Adipocyte (in vitro differentiated cells): ENCODE results near the gene FOXN1.
A peak's percentile ranks its signal among the peaks of the same experiment; 100 is the strongest.

Experiments
- DNase-seq: peaks from one replicate; pipeline ENCODE4 v3.0.0-alpha.2; 2015; ENCODE audit warnings: low read depth
- H3K27me3 ChIP-seq: replicated peaks from 2 replicates; pipeline ENCODE4 v1.7.0; 2013; ENCODE audit warnings: mild to moderate bottlenecking, low read length, moderate library complexity; ENCODE audit not compliant: control insufficient read depth, insufficient read depth
- H3K36me3 ChIP-seq: 2 replicates; pipeline ENCODE4 v1.7.0; 2013; ENCODE audit warnings: low read length, mild to moderate bottlenecking, moderate library complexity; ENCODE audit not compliant: control insufficient read depth, insufficient read depth, severe bottlenecking
- H3K4me1 ChIP-seq: 2 replicates; pipeline ENCODE4 v1.7.0; 2013; ENCODE audit warnings: mild to moderate bottlenecking, low read length, moderate library complexity; ENCODE audit not compliant: control insufficient read depth, insufficient read depth
- H3K4me3 ChIP-seq: 2 replicates; pipeline ENCODE4 v1.7.0; 2013; ENCODE audit warnings: mild to moderate bottlenecking, low read length, moderate library complexity
- H3K9ac ChIP-seq: 2 replicates; pipeline ENCODE4 v1.7.0; 2013; ENCODE audit warnings: mild to moderate bottlenecking, low read length, moderate library complexity
- H3K9me3 ChIP-seq: 2 replicates; pipeline ENCODE4 v1.7.0; 2013; ENCODE audit warnings: mild to moderate bottlenecking, low read length, moderate library complexity; ENCODE audit not compliant: control insufficient read depth

The FOXN1 gene

GRCh38 chr17:28545141-28545503, 39.0 kb downstream of the FOXN1 start:
- Histone ChIP-seq H3K27me3 (no peaks in the 10 kb centered on the region), H3K4me1 (no peaks in the 10 kb centered on the region), H3K4me3 (no peak overlapping the region), H3K9ac (no peak overlapping the region), H3K36me3 (peaks cover 3% of the 10 kb centered on the region), H3K9me3 (no peaks in the 10 kb centered on the region)
- DNase-seq = no peak

- Histone ChIP-seq H3K4me3 (no peak overlapping the region), H3K9ac (no peak overlapping the region), H3K4me1 (no peaks in the 10 kb centered on the region), H3K27me3 (no peaks in the 10 kb centered on the region), H3K36me3 (peaks cover 3% of the 10 kb centered on the region), H3K9me3 (no peaks in the 10 kb centered on the region)
- no peak for DNase-seq
These were observed 39.8 kb downstream of the FOXN1 start for GRCh38 chr17:28545787-28546415.

DNA sequence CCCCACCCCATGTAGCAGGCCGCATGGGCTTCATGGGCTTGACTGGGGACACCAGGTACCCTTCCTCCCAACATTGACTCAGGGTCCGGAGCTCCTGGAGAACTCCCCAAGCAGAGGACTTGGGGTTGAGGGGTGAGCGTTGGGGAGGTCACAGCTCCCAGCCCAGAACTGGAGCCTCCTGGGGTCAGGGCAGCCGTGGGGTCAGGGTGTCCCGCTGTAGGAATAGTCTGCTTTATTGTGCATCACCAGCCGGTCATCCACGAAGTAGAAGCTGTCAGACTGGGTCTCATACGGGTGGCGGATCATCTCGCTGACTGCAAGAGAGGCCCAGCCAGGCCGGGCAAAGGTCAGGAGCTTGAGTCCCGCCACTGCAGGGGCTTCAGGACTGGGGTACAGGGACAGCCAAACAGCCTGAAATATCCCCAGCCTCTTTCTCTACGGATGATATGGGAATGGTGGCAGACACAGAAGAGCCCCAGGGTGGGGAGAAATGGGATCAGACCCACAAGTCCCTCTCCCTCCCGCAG, 41.0 kb downstream of the FOXN1 start:
- no peaks in the 10 kb centered on the region for H3K27me3 ChIP-seq
- DNase-seq = no peak

GRCh38 chr17:28547623-28548416, 41.7 kb downstream of the FOXN1 start:
- Histone ChIP-seq H3K36me3 (peaks cover 3% of the 10 kb centered on the region), H3K27me3 (no peaks in the 10 kb centered on the region), H3K9me3 (no peaks in the 10 kb centered on the region), H3K4me1 (peaks cover 10% of the 10 kb centered on the region), H3K9ac (no peak overlapping the region), H3K4me3 (no peak overlapping the region)
- DNase-seq = peak; percentile 78

More for the DNA sequence above, 41.0 kb downstream of the FOXN1 start:
- Histone ChIP-seq H3K4me1 (peaks cover 8% of the 10 kb centered on the region), H3K9me3 (no peaks in the 10 kb centered on the region), H3K4me3 (no peak overlapping the region), H3K9ac (no peak overlapping the region), H3K36me3 (peaks cover 3% of the 10 kb centered on the region)

GRCh38 chr17:28548417-28549130, 42.4 kb downstream of the FOXN1 start:
- peaks cover 11% of the 10 kb centered on the region for H3K4me1 ChIP-seq
- H3K9me3 ChIP-seq = no peaks in the 10 kb centered on the region
- H3K27me3 ChIP-seq = no peaks in the 10 kb centered on the region
- no peak overlapping the region for H3K9ac ChIP-seq
- no peak overlapping the region for H3K4me3 ChIP-seq
- DNase-seq = no peak
- peaks cover 9% of the 10 kb centered on the region for H3K36me3 ChIP-seq

DNA sequence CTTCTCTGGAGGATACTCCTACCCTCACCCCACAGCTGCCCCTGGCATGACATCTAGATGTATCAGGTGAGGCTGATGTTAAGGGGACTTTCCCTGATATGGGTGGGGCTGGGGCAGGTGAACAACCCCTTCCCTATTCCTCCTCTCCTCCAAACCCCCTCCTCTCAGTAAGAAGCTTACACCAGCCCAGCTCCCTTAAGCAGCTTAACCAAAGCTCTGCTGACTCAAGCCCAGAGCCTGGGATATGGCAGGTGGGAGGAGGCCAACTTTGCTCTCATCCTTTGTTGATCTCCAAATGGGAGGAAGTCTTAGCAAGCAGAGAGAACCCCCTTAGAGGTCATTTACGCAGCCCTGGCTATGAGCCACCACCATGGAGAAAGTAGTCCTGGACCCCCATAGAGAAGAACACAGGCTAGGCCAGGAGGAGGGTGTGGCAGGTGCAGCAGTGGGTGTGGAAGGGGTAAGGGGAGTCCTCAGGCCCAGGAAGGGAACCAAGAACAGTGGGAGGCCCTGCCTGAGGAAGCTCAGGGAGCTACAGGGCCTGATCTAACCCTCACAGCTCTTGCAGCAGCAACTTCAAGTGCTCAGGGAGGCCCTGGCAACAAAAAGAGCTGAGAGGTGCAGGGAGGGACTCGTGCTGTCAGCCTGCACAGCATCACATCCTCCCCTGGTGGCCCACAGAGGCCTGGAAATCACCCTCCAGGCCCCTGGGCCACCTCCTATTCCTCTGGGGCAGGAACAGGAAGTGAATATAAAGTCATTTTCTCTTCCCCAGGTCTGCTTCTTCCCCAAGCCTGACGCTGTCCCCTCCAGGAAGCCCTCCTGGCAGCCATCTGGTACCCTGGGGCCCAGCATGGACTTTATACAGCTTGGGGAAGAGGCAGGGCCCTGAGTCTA, 43.3 kb downstream of the FOXN1 start:
- no peak for DNase-seq

DNA sequence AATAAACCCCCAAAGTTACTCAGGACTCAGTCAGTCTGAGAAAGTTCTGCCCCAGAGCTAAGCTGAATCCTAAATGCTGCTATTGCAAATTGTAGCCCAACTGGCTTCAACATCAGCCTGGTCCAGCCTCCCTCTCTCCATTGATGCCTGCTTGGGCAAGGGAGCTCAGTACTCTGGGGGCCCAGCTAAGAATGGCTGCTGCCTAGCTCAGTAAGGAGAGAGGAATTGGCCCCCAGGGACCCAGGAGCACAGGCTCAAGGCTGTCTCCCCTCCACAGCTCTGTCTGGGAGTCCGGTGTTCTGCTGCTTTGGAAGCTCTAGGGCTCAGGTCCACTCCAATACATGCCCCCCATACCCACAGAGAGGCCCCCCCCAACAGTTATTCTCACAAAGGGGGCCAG, 44.7 kb downstream of the FOXN1 start:
- Histone ChIP-seq H3K27me3 (no peaks in the 10 kb centered on the region), H3K9ac (no peak overlapping the region), H3K36me3 (peaks cover 30% of the 10 kb centered on the region), H3K9me3 (no peaks in the 10 kb centered on the region), H3K4me1 (peaks cover 11% of the 10 kb centered on the region), H3K4me3 (no peak overlapping the region)
- no peak for DNase-seq

More for the DNA sequence above, 43.3 kb downstream of the FOXN1 start:
- Histone ChIP-seq H3K27me3 (no peaks in the 10 kb centered on the region), H3K4me1 (peaks cover 11% of the 10 kb centered on the region), H3K9ac (no peak overlapping the region), H3K4me3 (no peak overlapping the region), H3K36me3 (peaks cover 18% of the 10 kb centered on the region), H3K9me3 (no peaks in the 10 kb centered on the region)

DNA sequence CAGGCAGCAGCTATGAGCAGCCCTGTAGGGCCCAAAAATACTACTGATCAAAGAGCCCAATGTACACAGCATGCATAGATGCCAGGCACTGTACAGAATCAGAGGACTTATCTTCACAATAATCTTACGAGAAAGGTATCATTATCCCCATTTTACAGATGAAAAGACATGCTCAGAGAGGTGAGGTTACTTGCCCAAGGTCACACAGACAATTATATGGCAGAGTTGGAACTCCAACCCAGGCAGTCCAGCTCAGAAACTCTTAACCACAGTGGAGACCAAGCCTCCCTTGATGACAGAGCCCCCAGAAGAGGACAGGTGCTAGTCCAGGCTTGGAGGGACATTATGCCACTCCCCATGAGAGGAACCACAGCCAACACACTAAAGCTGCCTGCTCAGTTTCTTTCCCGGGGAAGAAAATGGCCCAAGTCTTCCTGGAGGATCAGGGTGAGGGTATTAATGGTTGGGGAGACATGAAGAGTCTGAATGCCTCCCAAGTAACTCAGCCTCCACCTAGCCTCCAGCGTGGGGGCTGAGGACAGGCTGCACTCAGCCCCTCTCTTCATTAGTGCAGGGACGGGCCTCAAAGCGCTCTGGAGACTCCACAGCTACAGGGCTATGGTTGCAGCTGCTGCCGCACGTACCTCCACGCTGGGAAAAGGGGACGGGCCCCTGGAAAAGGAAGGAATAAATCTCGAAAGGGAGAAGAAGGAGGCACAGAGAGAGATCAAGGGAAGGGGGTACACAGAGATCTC, 45.5 kb downstream of the FOXN1 start:
- H3K27me3 ChIP-seq = no peaks in the 10 kb centered on the region
- H3K4me3 ChIP-seq = peak overlapping the region; percentile 82
- H3K4me1 ChIP-seq = peaks cover 11% of the 10 kb centered on the region
- H3K36me3 ChIP-seq = peaks cover 37% of the 10 kb centered on the region
- H3K9ac ChIP-seq = peak overlapping the region; percentile 84
- no peaks in the 10 kb centered on the region for H3K9me3 ChIP-seq
- peak; percentile 58 for DNase-seq

GRCh38 chr17:28552176-28552999, 46.2 kb downstream of the FOXN1 start, which contains the start of gene UNC119:
Gene UNC119, minus strand, starts transcription at chr17:28552624. Its CDS starts 67 bp downstream, at chr17:28552557.
- Histone ChIP-seq H3K4me3 (peak within 1 kb of the TSS; percentile 82), H3K4me1 (peaks cover 11% of the 10 kb centered on the region), H3K9ac (peak within 1 kb of the TSS; percentile 84), H3K36me3 (peaks cover 42% of the 10 kb centered on the region), H3K27me3 (no peaks in the 10 kb centered on the region), H3K9me3 (no peaks in the 10 kb centered on the region)
- peak; percentile 92 for DNase-seq
